Skeletal muscle cell (primary cell): ENCODE data around the gene ADAMTS15.

Experiments
- DNase-seq: peaks from one replicate; pipeline ENCODE4 v3.0.0-alpha.2; 2010; ENCODE audit warnings: low read depth
- H3K4me3 ChIP-seq: 2 replicates; pipeline ENCODE4 v1.5.1; 2011; ENCODE audit warnings: low read depth, mild to moderate bottlenecking, control low read depth, low read length, moderate library complexity

ADAMTS15 gene

GRCh38 chr11:130523166-130523565 is 74.7 kb downstream of the ADAMTS15 start:
- DNase-seq = no peak
- no peak overlapping the region for H3K4me3 ChIP-seq

- no peak for DNase-seq
- H3K4me3 ChIP-seq = no peak overlapping the region
These were observed 75.2 kb downstream of the ADAMTS15 start for GRCh38 chr11:130523609-130524008.

GRCh38 chr11:130524132-130524790 is 75.8 kb downstream of the ADAMTS15 start:
- no peak overlapping the region for H3K4me3 ChIP-seq
- DNase-seq = no peak

- no peak overlapping the region for H3K4me3 ChIP-seq
These were observed 76.9 kb downstream of the ADAMTS15 start for GRCh38 chr11:130525307-130525706.

More at GRCh38 chr11:130525307-130525706, 76.9 kb downstream of the ADAMTS15 start:
- DNase-seq = no peak
